A673 (cell line): ENCODE data around the gene USP10.

Experiments used
- CTCF ChIP-seq: fragments of 300-800, 200-600 bp; sonication (generic); conservative IDR thresholded peaks from 2 replicates; pipeline ENCODE4 v1.5.1; 2017; ENCODE audit warnings: low read depth, mild to moderate bottlenecking, antibody characterized with exemption, low read length, moderate library complexity, mixed read lengths
- EZH2 ChIP-seq: fragments of 200-600 bp; sonication (generic); IDR thresholded peaks from 2 replicates; pipeline ENCODE4 v1.6.1; 2017; ENCODE audit warnings: borderline replicate concordance, low read depth, mild to moderate bottlenecking, mixed read lengths, antibody characterized with exemption, low read length; ENCODE audit not compliant: poor library complexity, severe bottlenecking

GRCh38 chr16:84686707-84687298 lies 13.0 kb upstream of the USP10 start:
- TF ChIP-seq CTCF (no peak), EZH2 (no peak)
